ENCODE results near the gene ELFN1.

The ELFN1 gene

DNA sequence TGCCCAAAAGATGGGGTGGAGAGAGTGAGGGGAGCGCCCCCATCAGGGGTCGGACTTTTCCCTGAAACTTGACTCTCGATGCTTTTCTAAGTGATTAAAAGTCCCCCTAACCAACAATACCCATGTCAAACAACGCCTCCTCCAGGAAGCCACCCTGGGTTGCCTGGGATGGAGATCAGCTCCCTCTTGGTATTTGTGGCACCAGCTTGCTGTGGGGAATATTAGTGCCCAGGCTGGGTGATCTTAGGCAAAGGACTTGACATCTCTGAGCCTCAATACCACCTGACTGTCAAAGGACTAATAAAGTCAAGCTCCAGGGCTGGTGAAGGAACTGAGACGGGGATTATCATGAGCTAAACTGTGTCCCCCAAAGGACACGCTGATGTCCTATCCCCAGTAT lies 18.2 kb upstream of the ELFN1 start:
- DNase-seq (ENCODE audit: extremely low read depth, low read depth): no peak
- TF ChIP-seq, protein P1, sequence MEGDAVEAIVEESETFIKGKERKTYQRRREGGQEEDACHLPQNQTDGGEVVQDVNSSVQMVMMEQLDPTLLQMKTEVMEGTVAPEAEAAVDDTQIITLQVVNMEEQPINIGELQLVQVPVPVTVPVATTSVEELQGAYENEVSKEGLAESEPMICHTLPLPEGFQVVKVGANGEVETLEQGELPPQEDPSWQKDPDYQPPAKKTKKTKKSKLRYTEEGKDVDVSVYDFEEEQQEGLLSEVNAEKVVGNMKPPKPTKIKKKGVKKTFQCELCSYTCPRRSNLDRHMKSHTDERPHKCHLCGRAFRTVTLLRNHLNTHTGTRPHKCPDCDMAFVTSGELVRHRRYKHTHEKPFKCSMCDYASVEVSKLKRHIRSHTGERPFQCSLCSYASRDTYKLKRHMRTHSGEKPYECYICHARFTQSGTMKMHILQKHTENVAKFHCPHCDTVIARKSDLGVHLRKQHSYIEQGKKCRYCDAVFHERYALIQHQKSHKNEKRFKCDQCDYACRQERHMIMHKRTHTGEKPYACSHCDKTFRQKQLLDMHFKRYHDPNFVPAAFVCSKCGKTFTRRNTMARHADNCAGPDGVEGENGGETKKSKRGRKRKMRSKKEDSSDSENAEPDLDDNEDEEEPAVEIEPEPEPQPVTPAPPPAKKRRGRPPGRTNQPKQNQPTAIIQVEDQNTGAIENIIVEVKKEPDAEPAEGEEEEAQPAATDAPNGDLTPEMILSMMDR (IDR thresholded peaks at IDR 0.05; ENCODE audit: low read depth, low read length, missing control alignments): no peak

DNA sequence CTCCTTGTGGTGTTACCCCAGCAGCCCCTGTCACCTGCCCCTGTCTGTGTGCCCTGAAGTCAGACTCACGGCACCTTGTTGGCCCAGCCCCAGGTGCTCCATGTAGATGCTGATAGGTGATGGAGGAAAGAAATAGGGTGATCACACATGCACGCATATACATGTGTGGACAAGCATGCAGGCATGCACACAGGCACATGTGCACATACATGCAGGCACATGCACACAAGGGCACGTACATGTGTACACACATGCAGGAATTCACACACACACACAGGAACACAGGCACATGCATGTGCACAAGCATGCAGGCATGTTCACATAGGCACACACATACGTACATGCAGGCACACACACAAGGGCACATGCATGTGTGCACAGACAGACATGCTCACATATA lies 16.6 kb upstream of the ELFN1 start:
- DNase-seq (ENCODE audit: extremely low read depth, low read depth): no peak
- H3K4me3 ChIP-seq (replicated peaks; ENCODE audit: low read depth, low read length): no peak overlapping the region
- TF ChIP-seq, protein P1 (IDR thresholded peaks at IDR 0.05; ENCODE audit: low read depth, low read length, missing control alignments): no peak

More for the DNA sequence above, 18.2 kb upstream of the ELFN1 start:
- H3K4me3 ChIP-seq (replicated peaks; ENCODE audit: low read depth, low read length): no peak overlapping the region

DNA sequence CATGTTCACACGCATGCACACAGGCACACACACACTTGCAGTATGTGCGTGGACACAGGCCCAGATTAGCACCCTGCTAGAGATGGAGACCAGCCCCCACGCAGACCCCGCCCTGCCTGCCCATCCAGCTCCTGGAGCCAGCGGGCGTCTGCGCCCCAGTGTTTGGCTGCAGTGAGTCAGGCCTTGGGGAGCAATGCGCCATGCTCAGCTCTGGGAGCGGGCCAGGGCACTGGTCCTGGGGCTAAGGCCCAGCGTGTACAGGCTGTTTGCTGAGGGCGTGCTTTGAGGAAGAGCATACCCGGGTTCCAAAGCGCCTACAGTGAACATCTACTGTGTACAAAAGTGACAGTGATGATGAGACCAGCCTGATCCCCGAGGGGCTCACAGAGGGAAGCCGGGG lies 16.0 kb upstream of the ELFN1 start:
- no peak for DNase-seq (ENCODE audit: extremely low read depth, low read depth)
- no peak overlapping the region for H3K4me3 ChIP-seq (replicated peaks; ENCODE audit: low read depth, low read length)
- TF ChIP-seq, protein P1 (IDR thresholded peaks at IDR 0.05; ENCODE audit: low read depth, low read length, missing control alignments): no peak

DNA sequence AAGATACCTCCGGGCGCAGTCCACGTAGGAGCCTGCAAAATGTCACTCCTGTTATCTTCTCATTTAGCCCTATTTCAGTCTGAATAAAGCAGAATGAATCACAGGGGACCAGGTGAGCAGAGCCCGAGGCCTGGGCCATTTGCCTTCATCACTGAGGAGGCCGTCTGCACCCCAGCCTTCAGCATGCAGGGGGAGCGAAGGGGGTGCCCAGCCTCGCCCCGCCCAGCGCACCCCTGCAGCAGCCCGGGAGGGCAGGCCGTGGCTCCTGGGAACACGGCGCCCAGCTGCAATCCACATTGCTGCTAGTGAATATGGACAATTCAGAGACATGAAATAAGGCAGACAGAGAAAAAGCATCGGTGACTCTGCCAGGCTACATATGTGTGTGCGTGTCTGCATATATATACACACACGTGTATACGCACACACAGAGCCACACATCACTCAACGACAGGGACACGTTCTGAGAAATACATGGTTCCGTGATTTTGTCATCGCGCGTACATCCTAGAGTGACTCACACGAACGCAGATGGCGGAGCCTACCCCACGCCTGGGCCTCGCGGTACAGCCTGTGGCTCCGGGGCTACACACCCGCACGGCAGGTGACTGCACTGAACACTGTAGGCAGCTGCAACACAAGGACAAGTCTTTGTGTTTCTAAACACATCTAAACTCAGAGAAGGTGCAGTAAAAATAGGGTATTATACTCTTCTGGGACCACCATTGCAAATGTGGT lies 15.2 kb upstream of the ELFN1 start:
- no peak for DNase-seq (ENCODE audit: extremely low read depth, low read depth)
- TF ChIP-seq, protein P1 (IDR thresholded peaks at IDR 0.05; ENCODE audit: low read depth, low read length, missing control alignments): no peak
- H3K4me3 ChIP-seq (replicated peaks; ENCODE audit: low read depth, low read length): no peak overlapping the region

DNA sequence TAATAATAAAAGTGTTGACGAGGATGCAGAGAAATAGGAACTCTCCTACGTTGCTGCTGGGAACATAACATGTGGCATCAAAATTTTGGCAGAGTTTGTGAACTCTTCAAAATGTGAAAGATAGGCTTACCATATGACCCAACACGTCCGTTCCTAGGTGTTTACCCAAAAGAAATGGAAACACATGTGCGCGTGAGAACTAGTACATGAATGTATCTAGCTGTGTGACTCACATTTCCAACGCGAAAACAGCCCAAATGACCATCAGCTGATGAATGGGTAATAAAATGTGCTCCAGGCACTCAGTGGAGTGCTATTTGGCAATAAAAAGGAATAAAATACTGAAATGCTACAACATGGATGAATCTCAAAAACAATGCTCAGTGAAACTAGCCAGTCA lies 10.4 kb upstream of the ELFN1 start:
- peak; percentile 72 for DNase-seq (ENCODE audit: extremely low read depth, low read depth)
- H3K4me3 ChIP-seq (replicated peaks; ENCODE audit: low read depth, low read length): no peak overlapping the region
- TF ChIP-seq, protein P1 (IDR thresholded peaks at IDR 0.05; ENCODE audit: low read depth, low read length, missing control alignments): no peak

DNA sequence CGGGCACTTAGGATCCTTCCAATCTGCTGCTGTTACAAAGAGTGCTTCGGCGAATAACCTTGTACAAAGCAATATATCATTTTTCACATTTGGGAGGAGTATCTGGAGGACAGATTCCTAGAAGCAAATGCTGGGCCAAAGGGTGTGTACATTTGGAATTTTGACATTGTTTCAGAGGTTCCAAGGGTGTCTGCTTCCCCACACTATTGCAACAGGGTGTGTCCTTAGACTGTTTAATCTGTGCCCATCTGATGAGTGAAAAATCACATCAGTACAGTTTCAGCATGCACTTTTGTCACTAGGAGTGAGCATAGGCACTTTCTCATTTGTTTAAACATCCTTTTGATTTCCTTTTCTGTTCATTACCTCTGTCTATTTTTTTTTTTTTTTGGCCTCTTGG lies 8.6 kb upstream of the ELFN1 start:
- TF ChIP-seq, protein P1 (IDR thresholded peaks at IDR 0.05; ENCODE audit: low read depth, low read length, missing control alignments): no peak
- H3K4me3 ChIP-seq (replicated peaks; ENCODE audit: low read depth, low read length): no peak overlapping the region
- no peak for DNase-seq (ENCODE audit: extremely low read depth, low read depth)

DNA sequence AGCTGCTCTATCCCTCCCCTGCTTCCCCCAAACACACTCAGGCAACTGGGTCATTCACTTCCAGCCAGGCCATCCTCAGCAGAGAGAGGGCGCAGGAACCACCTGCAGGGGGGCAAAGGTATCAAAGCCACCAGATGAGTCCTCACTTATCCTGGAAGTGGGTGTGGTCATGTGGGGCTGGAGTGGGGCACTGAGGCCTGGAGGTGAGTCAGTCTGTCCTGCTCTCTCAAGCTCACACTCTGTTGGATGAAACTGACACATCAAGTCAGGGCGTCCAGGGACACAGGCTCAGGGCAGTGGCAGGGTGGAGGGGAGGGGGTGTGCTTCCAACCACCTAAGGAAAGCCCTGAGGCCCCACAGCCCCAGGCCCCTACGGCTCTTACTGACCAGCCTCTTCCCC lies 8.0 kb upstream of the ELFN1 start:
- H3K4me3 ChIP-seq (replicated peaks; ENCODE audit: low read depth, low read length): no peak overlapping the region
- no peak for DNase-seq (ENCODE audit: extremely low read depth, low read depth)
- TF ChIP-seq, protein P1 (IDR thresholded peaks at IDR 0.05; ENCODE audit: low read depth, low read length, missing control alignments): no peak
